Activated naive CD4-positive, alpha-beta T cell (primary cell): ENCODE results near the gene EHBP1L1.

Experiments
- DNase-seq, 4 experiments: peaks; one replicate each; lab custom pipeline; 2025; lab: John Stamatoyannopoulos, UW

The EHBP1L1 gene

GRCh38 chr11:65575568-65576231, at the start of gene EHBP1L1:
EHBP1L1 (plus strand) TSS chr11:65576053; CDS start chr11:65576303, 250 bp downstream.
- DNase-seq = peak in 2 of 4 experiments; percentile 63 to 77

- no peak for DNase-seq
Measured at GRCh38 chr11:65526744-65527143, 49.1 kb upstream of the EHBP1L1 start.

GRCh38 chr11:65528819-65529350, 47.0 kb upstream of the EHBP1L1 start:
- DNase-seq = no peak

- DNase-seq = no peak
Measured at GRCh38 chr11:65529475-65530156, 46.2 kb upstream of the EHBP1L1 start.

GRCh38 chr11:65530157-65530496, 45.7 kb upstream of the EHBP1L1 start:
- no peak for DNase-seq

- DNase-seq = no peak
Measured at GRCh38 chr11:65532388-65533064, 43.3 kb upstream of the EHBP1L1 start.

- DNase-seq = no peak
Measured at GRCh38 chr11:65535102-65535501, 40.8 kb upstream of the EHBP1L1 start.

- no peak for DNase-seq
Measured at GRCh38 chr11:65536412-65537295, 39.2 kb upstream of the EHBP1L1 start.

GRCh38 chr11:65537296-65537597, 38.6 kb upstream of the EHBP1L1 start:
- DNase-seq = no peak

- DNase-seq = no peak
Measured at GRCh38 chr11:65537620-65538231, 38.1 kb upstream of the EHBP1L1 start.

- DNase-seq = no peak
Measured at GRCh38 chr11:65538232-65538914, 37.5 kb upstream of the EHBP1L1 start.

GRCh38 chr11:65538915-65539743, 36.7 kb upstream of the EHBP1L1 start:
- DNase-seq = no peak

GRCh38 chr11:65539744-65540289, 36.0 kb upstream of the EHBP1L1 start:
- DNase-seq = peak in 1 of 4 experiments; percentile 60

GRCh38 chr11:65540290-65541092, 35.4 kb upstream of the EHBP1L1 start:
- DNase-seq = peak; percentile 81 to 87 (median 86)

GRCh38 chr11:65541093-65541982, 34.5 kb upstream of the EHBP1L1 start:
- no peak for DNase-seq

- DNase-seq = no peak
Measured at GRCh38 chr11:65542738-65543390, 33.0 kb upstream of the EHBP1L1 start.

- DNase-seq = no peak
Measured at GRCh38 chr11:65545853-65546216, 30.0 kb upstream of the EHBP1L1 start.
